Gastrocnemius medialis (tissue), 4 donors: Measurements from ENCODE around the gene SCN2B.

Experiments
- CTCF ChIP-seq, 5 experiments: fragments of 450-650 bp in 3 of 5; fragments of 200-600 bp in 2 of 5; sonication (generic) in 2 of 5; IDR thresholded peaks in 4 of 5; conservative IDR thresholded peaks in 1 of 5; 1 replicate in 4 of 5; 2 replicates in 1 of 5; pipeline ENCODE4 v1.5.1; 2016 to 2019; ENCODE audit warnings: antibody characterized with exemption in 5 of 5, mild to moderate bottlenecking in 3 of 5, moderate library complexity in 3 of 5
- POLR2A ChIP-seq, 2 donors: fragments of 450-650 bp; IDR thresholded peaks; one replicate each; pipeline ENCODE4 v1.6.1; 2017; ENCODE audit warnings: antibody characterized with exemption in 2 of 2, mild to moderate bottlenecking in 2 of 2, moderate library complexity in 2 of 2

- TF ChIP-seq CTCF (IDR thresholded peaks at IDR 0.05 in 4 of 5, conservative IDR thresholded peaks at IDR 0.05 in 1 of 5): no peak
- no peak for TF ChIP-seq POLR2A (IDR thresholded peaks at IDR 0.05)
Observed at GRCh38 chr11:118154641-118155040, 21.8 kb downstream of the SCN2B start.
